ENCODE measurements around the gene ANKRD16.

DNA sequence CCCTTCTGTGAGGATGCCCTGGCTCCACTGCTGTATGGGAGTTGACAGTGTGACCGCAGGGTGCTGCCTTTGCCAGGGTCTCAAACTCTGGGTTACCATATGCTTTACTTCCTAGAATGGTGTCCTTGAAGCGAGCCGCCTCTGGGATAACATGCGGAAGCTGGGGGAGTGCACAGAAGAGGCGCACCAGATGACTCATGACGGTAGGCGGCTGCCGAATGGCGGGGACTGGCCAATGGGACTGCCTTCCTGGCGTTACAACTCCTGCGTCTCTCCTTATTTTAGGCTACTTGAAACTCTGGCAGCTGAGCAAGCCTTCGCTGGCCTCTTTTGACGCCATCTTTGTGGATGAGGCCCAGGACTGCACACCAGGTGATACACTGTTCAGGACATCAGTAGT lies 27.6 kb upstream of the ANKRD16 start:
- TF ChIP-seq TAF1 (IDR thresholded peaks at IDR 0.05; ENCODE audit: borderline replicate concordance, low read depth, low read length) (no peak), POLR2A (IDR thresholded peaks at IDR 0.05; ENCODE audit: low read depth, low read length) (no peak), POLR2AphosphoS5 (IDR thresholded peaks at IDR 0.05; ENCODE audit: low read depth, low read length) (no peak)
